KMS-11 (cell line): ENCODE results near the gene NADSYN1.

Experiments
- H2AFZ ChIP-seq: fragments of 200-600 bp; sonication (generic); 2 replicates; pipeline ENCODE4 v1.6.1; 2016; ENCODE audit warnings: antibody characterized with exemption, mixed run types, low read depth
- H3K27ac ChIP-seq: fragments of 200-600 bp; sonication (generic); 2 replicates; pipeline ENCODE4 v1.6.1; 2016; ENCODE audit warnings: mild to moderate bottlenecking, mixed run types
- H3K27me3 ChIP-seq: fragments of 200-600 bp; sonication (generic); 2 replicates; pipeline ENCODE4 v1.6.1; 2017; ENCODE audit warnings: mild to moderate bottlenecking, low read depth, mixed run types, moderate library complexity; ENCODE audit not compliant: insufficient read depth
- H3K36me3 ChIP-seq: fragments of 200-600 bp; sonication (generic); 2 replicates; pipeline ENCODE4 v1.6.1; 2017; ENCODE audit warnings: mild to moderate bottlenecking, mixed run types; ENCODE audit not compliant: insufficient read depth
- H3K4me1 ChIP-seq: fragments of 200-600 bp; sonication (generic); 2 replicates; pipeline ENCODE4 v1.6.1; 2016; ENCODE audit warnings: mild to moderate bottlenecking, low read depth, mixed run types; ENCODE audit not compliant: poor library complexity, severe bottlenecking
- H3K4me2 ChIP-seq: fragments of 200-600 bp; sonication (generic); 2 replicates; pipeline ENCODE4 v1.7.0; 2016; ENCODE audit warnings: mild to moderate bottlenecking, mixed run types
- H3K4me3 ChIP-seq: fragments of 200-600 bp; sonication (generic); IDR thresholded peaks from 2 replicates; pipeline ENCODE4 v1.6.1; 2017; ENCODE audit warnings: low read depth, low read length, mixed read lengths; ENCODE audit not compliant: insufficient read depth
- H3K79me2 ChIP-seq: fragments of 200-600 bp; sonication (generic); 2 replicates; pipeline ENCODE4 v1.6.1; 2016; ENCODE audit warnings: low read depth, mixed run types; ENCODE audit not compliant: insufficient read depth
- H3K9ac ChIP-seq: fragments of 200-600 bp; sonication (generic); 2 replicates; pipeline ENCODE4 v1.6.1; 2016; ENCODE audit warnings: mild to moderate bottlenecking, mixed run types
- H4K20me1 ChIP-seq: fragments of 200-600 bp; sonication (generic); 2 replicates; pipeline ENCODE4 v1.6.1; 2016; ENCODE audit warnings: mild to moderate bottlenecking, mixed run types; ENCODE audit not compliant: insufficient read depth
- TF ChIP-seq, protein P1 (sequence below): fragments of 200-600 bp; sonication (generic); conservative IDR thresholded peaks from 2 replicates; pipeline ENCODE4 v1.6.1; 2017; ENCODE audit warnings: low read depth, mild to moderate bottlenecking, antibody characterized with exemption, low read length, moderate library complexity, mixed read lengths

Gene NADSYN1

DNA sequence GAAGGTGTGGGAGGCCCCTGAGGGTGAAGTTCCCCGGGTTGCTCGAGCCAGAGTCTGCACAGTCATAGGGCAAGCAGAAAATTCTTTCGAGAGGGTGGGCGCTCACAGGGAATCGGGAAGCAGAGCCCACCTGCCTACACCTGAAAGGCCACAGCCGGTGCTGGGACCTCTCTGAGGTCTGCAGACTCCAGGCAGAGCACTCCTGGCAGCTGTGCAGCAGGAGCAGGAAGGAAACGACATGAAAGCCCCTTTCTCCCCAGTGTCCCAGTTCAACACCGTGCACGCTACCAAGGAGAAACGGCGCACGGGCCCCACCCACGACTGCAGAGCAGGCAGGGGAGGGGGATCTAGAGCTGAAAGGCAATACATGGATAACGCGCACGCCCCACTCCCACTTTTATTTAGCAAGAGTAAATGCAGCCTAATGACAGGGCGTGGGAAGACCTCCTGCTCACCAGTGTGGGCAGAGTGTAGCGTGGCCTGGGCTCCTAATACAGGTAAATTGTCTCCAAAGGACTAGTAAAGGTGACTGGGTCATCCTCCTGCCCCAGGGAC is 18.4 kb upstream of the NADSYN1 start:
- Histone ChIP-seq H2AFZ (no peak overlapping the region), H3K9ac (no peak overlapping the region), H3K27ac (no peak overlapping the region), H3K4me3 (no peak overlapping the region), H3K27me3 (no peaks in the 10 kb centered on the region), H4K20me1 (no peaks in the 10 kb centered on the region), H3K36me3 (no peaks in the 10 kb centered on the region), H3K4me1 (no peaks in the 10 kb centered on the region), H3K79me2 (no peaks in the 10 kb centered on the region), H3K4me2 (no peak overlapping the region)
- TF ChIP-seq, protein P1, sequence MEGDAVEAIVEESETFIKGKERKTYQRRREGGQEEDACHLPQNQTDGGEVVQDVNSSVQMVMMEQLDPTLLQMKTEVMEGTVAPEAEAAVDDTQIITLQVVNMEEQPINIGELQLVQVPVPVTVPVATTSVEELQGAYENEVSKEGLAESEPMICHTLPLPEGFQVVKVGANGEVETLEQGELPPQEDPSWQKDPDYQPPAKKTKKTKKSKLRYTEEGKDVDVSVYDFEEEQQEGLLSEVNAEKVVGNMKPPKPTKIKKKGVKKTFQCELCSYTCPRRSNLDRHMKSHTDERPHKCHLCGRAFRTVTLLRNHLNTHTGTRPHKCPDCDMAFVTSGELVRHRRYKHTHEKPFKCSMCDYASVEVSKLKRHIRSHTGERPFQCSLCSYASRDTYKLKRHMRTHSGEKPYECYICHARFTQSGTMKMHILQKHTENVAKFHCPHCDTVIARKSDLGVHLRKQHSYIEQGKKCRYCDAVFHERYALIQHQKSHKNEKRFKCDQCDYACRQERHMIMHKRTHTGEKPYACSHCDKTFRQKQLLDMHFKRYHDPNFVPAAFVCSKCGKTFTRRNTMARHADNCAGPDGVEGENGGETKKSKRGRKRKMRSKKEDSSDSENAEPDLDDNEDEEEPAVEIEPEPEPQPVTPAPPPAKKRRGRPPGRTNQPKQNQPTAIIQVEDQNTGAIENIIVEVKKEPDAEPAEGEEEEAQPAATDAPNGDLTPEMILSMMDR = no peak

DNA sequence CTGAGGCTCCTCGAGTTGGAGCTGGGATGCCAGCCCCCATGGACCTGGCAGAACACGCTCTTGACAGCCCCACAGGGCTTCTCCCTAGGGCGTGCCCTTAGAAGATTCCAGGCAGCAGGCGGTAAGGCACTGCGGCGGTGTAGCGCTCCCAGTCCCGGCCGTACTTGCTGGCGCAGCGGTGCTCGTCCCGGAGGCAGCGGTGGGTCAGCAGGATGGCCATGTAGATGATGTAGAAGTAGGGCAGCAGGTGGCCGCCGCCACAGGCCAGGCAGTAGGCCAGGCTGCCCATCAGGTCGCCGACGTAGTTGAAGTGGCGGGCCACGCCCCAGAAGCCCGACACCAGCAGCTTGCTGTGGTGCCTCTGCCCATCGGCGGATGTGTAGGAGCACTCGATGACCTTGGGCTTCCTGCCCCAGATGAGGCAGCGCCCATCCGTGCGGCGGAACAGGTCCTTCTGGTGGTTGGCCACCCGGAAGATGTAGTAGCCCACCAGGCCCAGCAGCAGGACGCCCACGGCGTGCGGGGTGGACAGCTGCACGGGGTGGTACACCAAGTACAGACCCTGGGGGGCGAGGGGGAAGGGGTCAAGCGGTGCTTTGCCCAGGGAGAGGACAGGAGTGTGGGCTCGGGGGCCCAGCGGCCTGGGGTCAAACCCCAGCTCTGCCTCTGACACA is 17.6 kb upstream of the NADSYN1 start:
- no peaks in the 10 kb centered on the region for H3K4me1 ChIP-seq
- H4K20me1 ChIP-seq = no peaks in the 10 kb centered on the region
- no peak overlapping the region for H2AFZ ChIP-seq
- TF ChIP-seq, protein P1 = no peak
- no peak overlapping the region for H3K27ac ChIP-seq
- no peaks in the 10 kb centered on the region for H3K36me3 ChIP-seq
- H3K79me2 ChIP-seq = no peaks in the 10 kb centered on the region
- H3K9ac ChIP-seq = no peak overlapping the region
- H3K27me3 ChIP-seq = no peaks in the 10 kb centered on the region
- H3K4me3 ChIP-seq = no peak overlapping the region
- H3K4me2 ChIP-seq = no peak overlapping the region

DNA sequence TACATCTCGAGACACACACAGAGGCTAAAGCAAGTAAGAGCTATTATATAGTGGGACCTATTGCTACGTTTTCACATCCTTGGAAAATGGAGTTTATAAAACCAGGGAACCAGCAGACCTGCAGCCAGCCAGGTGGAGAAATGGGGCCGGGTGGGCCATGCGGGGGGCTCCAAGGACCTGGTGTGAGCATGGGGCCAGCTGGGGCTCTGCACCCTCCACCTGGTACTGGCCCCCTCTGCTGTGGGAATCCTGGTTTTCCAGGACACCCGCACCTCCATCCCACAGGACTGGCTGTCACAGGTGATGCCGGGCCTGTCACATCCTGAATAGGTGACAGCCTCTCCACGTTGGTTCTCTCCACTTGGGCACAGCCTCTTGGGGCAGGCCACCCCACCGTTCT is 16.1 kb upstream of the NADSYN1 start:
- Histone ChIP-seq H3K27ac (no peak overlapping the region), H3K4me3 (no peak overlapping the region), H3K79me2 (no peaks in the 10 kb centered on the region), H3K27me3 (no peaks in the 10 kb centered on the region), H3K4me1 (no peaks in the 10 kb centered on the region), H2AFZ (no peak overlapping the region), H3K9ac (no peak overlapping the region), H3K4me2 (no peak overlapping the region), H4K20me1 (no peaks in the 10 kb centered on the region), H3K36me3 (no peaks in the 10 kb centered on the region)
- TF ChIP-seq, protein P1 = no peak

DNA sequence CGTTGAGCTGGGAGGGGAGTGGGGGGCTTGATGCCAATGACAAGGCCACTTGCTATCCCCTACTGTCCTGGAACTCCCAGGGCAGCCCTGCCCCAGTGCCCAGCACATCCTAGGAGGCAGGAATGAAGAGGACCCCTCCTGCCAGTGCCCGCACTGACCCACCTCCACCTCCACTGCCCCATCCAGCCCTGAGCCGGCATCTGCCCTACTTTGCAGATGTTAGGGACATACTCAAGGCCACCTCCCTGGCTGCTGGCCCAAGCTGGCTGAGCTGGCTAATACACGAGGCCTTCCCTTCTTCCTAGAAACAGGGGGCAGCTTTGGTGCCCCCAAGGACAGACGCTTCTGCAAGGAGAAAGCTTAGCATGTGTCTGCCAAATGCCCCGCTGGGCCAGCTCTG is 15.6 kb upstream of the NADSYN1 start:
- Histone ChIP-seq H3K4me3 (no peak overlapping the region), H4K20me1 (no peaks in the 10 kb centered on the region), H3K4me2 (no peak overlapping the region), H3K9ac (no peak overlapping the region), H3K79me2 (no peaks in the 10 kb centered on the region), H3K27ac (no peak overlapping the region), H3K4me1 (no peaks in the 10 kb centered on the region), H2AFZ (no peak overlapping the region), H3K27me3 (no peaks in the 10 kb centered on the region), H3K36me3 (no peaks in the 10 kb centered on the region)
- TF ChIP-seq, protein P1 = no peak
